B cell (primary cell): Measurements from ENCODE around the gene TMEM176A. TPM values are rescaled to one million over a fixed set of nuclear protein-coding genes. Genes with fewer than 3 reads are reported as not detected.

ENCODE experiments used
- ATAC-seq: fragments of 200-7000 bp; cut with Tn5 transposase; one replicate; pipeline ENCODE4 v1.10.0; 2021; ENCODE audit warnings: low read depth, mild to moderate bottlenecking, moderate number of reproducible peaks, moderate library complexity
- CTCF ChIA-PET: fragments of 350-600 bp; sonication (Branson Sonifier 250); formaldehyde crosslinking; loops from one replicate; lab custom pipeline; 2021; ENCODE audit warnings: antibody characterized with exemption, inconsistent platforms; lab: Charles Lee
- POLR2A ChIA-PET: fragments of 350-600 bp; sonication (Branson Sonifier 250); formaldehyde crosslinking; loops from one replicate; lab custom pipeline; 2021; ENCODE audit warnings: antibody characterized with exemption; lab: Charles Lee
- DNase-seq: peaks from one replicate; pipeline ENCODE4 v3.0.0; 2013
- H2AFZ ChIP-seq: 2 replicates; pipeline ENCODE4 v1.6.1; 2012; ENCODE audit warnings: mild to moderate bottlenecking, low read depth, low read length; ENCODE audit not compliant: insufficient read depth, poor library complexity, severe bottlenecking
- H3K27ac ChIP-seq, 2 donors: 1 replicate in 1 of 2; 2 replicates in 1 of 2; pipeline ENCODE4 v1.5.1; 2012 to 2013; ENCODE audit warnings: low read length in 2 of 2, mild to moderate bottlenecking in 2 of 2, moderate library complexity in 1 of 2
- H3K27me3 ChIP-seq, 4 experiments: fragments of 200-600 bp in 1 of 4; sonication (generic) in 1 of 4; replicated peaks in 1 of 4; 1 replicate in 2 of 4; 2 replicates in 2 of 4; pipeline versions ENCODE4 v1.6.1 to v1.7.0; 2013 to 2016; ENCODE audit warnings: low read length in 3 of 4, mild to moderate bottlenecking in 2 of 4, mixed read lengths in 1 of 4, moderate library complexity in 1 of 4; ENCODE audit not compliant: insufficient read depth in 4 of 4, control insufficient read depth in 3 of 4; ENCODE audit errors: control extremely low read depth in 1 of 4
- H3K36me3 ChIP-seq, 2 experiments: replicated peaks in 1 of 2; 1 replicate in 1 of 2; 2 replicates in 1 of 2; pipeline versions ENCODE4 v1.6.1 to v1.7.1; 2013; ENCODE audit warnings: low read length in 1 of 2; ENCODE audit not compliant: insufficient read depth in 2 of 2, control insufficient read depth in 1 of 2; ENCODE audit errors: control extremely low read depth in 1 of 2, extremely low read depth in 1 of 2
- H3K4me1 ChIP-seq, 2 donors: fragments of 200-600 bp in 1 of 2; sonication (generic) in 1 of 2; 1 replicate in 1 of 2; 2 replicates in 1 of 2; pipeline versions ENCODE4 v1.5.1 to v1.6.1; 2013 to 2017; ENCODE audit warnings: low read length in 2 of 2; ENCODE audit not compliant: control insufficient read depth in 2 of 2, insufficient read depth in 2 of 2
- H3K4me2 ChIP-seq: replicated peaks from 2 replicates; pipeline ENCODE3; 2012; ENCODE audit warnings: mild to moderate bottlenecking, low read depth, low read length; ENCODE audit not compliant: poor library complexity, severe bottlenecking
- H3K4me3 ChIP-seq, 5 experiments: fragments of 200-600 bp in 1 of 5; sonication (generic) in 1 of 5; 1 replicate in 3 of 5; 2 replicates in 2 of 5; pipeline versions ENCODE4 v1.5.1 to v1.7.0; 2011 to 2016; ENCODE audit warnings: low read length in 4 of 5, mild to moderate bottlenecking in 4 of 5, low read depth in 2 of 5, control low read depth in 1 of 5, moderate library complexity in 1 of 5; ENCODE audit not compliant: insufficient read depth in 1 of 5; ENCODE audit errors: control extremely low read depth in 1 of 5, extremely low read depth in 1 of 5
- H3K79me2 ChIP-seq: fragments of 200-600 bp; sonication (generic); one replicate; pipeline ENCODE4 v1.6.0; 2016; ENCODE audit warnings: low read length; ENCODE audit not compliant: control insufficient read depth, insufficient read depth
- H3K9ac ChIP-seq: fragments of 200-600 bp; sonication (generic); 2 replicates; pipeline ENCODE4 v1.6.1; 2017; ENCODE audit warnings: mild to moderate bottlenecking, low read length, moderate library complexity
- H3K9me3 ChIP-seq, 3 donors: one replicate each; pipeline versions ENCODE4 v1.6.1 to v1.7.1; 2013; ENCODE audit warnings: low read length in 2 of 3; ENCODE audit not compliant: control insufficient read depth in 2 of 3, insufficient read depth in 1 of 3; ENCODE audit errors: control extremely low read depth in 1 of 3
- H4K20me1 ChIP-seq: 2 replicates; pipeline ENCODE4 v1.6.0; 2012; ENCODE audit warnings: mild to moderate bottlenecking, low read length; ENCODE audit not compliant: insufficient read depth, control insufficient read depth, poor library complexity, severe bottlenecking
- H3K27ac Mint-ChIP-seq: one replicate; pipeline ENCODE4 v1.8.0; 2021; ENCODE audit warnings: mixed read lengths
- H3K27me3 Mint-ChIP-seq: one replicate; pipeline ENCODE4 v1.8.0; 2021; ENCODE audit warnings: mixed read lengths
- H3K4me1 Mint-ChIP-seq: one replicate; pipeline ENCODE4 v1.8.0; 2021; ENCODE audit warnings: mixed read lengths
- H3K4me3 Mint-ChIP-seq: one replicate; pipeline ENCODE4 v1.8.0; 2021; ENCODE audit warnings: mixed read lengths
- H3K9me3 Mint-ChIP-seq: one replicate; pipeline ENCODE4 v1.8.0; 2022; ENCODE audit warnings: mixed read lengths; ENCODE audit not compliant: insufficient read depth
- CTCF ChIP-seq: fragments of 200-600 bp; IDR thresholded peaks from one replicate; pipeline ENCODE4 v1.8.0; 2022; ENCODE audit warnings: antibody characterized with exemption, mild to moderate bottlenecking
- EZH2 ChIP-seq: IDR thresholded peaks from 2 replicates; pipeline ENCODE4 v1.6.1; 2012; ENCODE audit warnings: borderline replicate concordance, low read depth, mild to moderate bottlenecking, moderate library complexity, low read length; ENCODE audit not compliant: insufficient read depth, poor library complexity, severe bottlenecking
- WGBS: methylation state at CpG from one replicate; pipeline ENCODE4 v1.1.5; 2013; ENCODE audit warnings: missing lambda C conversion rate; ENCODE audit not compliant: insufficient coverage; 5-methylcytosine and 5-hydroxymethylcytosine counted together
- intact Hi-C: fragments of 100-400 bp; cut with micrococcal nuclease; formaldehyde crosslinking; loops from one replicate; pipeline ENCODE4 v1.10.0; 2022
- polyA plus RNA-seq: library from polyadenylated mRNA; depleted of rRNA; stranded (reverse); fragments of >200 nt; gene quantifications from 2 replicates; pipeline ENCODE4 v1.2.3, GENCODE V29; 2012
- total RNA-seq, 2 donors: library from RNA; stranded (reverse); fragments of 120-200 nt in 1 of 2; gene quantifications; 1 replicate in 1 of 2; 2 replicates in 1 of 2; pipeline versions ENCODE4 v1.2.3 to v1.2.4, GENCODE V29; 2013 to 2022

Gene TMEM176A
- total and polyA plus RNA-seq, 2 donors (not counting 1 experiment from before 2014, with no cell fraction given) = 1.1 TPM; not detected in 1

- H3K4me2 ChIP-seq = no peak overlapping the region
- no peaks in the 10 kb centered on the region for H3K36me3 ChIP-seq
- H3K79me2 ChIP-seq = no peaks in the 10 kb centered on the region
- ATAC-seq = no peak
- no peaks in the 10 kb centered on the region for H4K20me1 ChIP-seq
- H3K9ac ChIP-seq = no peak overlapping the region
- no peak overlapping the region for H3K4me3 ChIP-seq
- H3K4me1 ChIP-seq = no peaks in the 10 kb centered on the region
- Mint-ChIP-seq H3K4me1 (no peaks in the 10 kb centered on the region), H3K27ac (no peak overlapping the region), H3K9me3 (no peaks in the 10 kb centered on the region), H3K27me3 (peaks cover 15% of the 10 kb centered on the region), H3K4me3 (no peak overlapping the region)
- ChIA-PET CTCF (interaction anchor here (1.5 kb wide), 1 partner anchor 205 kb away, joined by 5 read pairs; no protein-coding TSS in a partner anchor), POLR2A (interaction anchor here (0.6 kb wide), 1 partner anchor 454 kb away, joined by 6 read pairs; no protein-coding TSS in a partner anchor)
- H2AFZ ChIP-seq = no peak overlapping the region
- H3K27me3 ChIP-seq = no peaks in the 10 kb centered on the region
- H3K27ac ChIP-seq = no peak overlapping the region
- DNase-seq = no peak
- no CpG with 5 or more reads among the region's 3 CpGs for WGBS
- intact Hi-C loops = no loop called here
- TF ChIP-seq CTCF (no peak), EZH2 (no peak)
- H3K9me3 ChIP-seq = no peaks in the 10 kb centered on the region
Measured at GRCh38 chr7:150780292-150780691, 20.3 kb upstream of the TMEM176A start.

GRCh38 chr7:150781103-150781502, 19.5 kb upstream of the TMEM176A start:
- ATAC-seq = no peak
- Mint-ChIP-seq H3K4me3 (no peak overlapping the region), H3K27ac (no peak overlapping the region), H3K9me3 (no peaks in the 10 kb centered on the region), H3K4me1 (no peaks in the 10 kb centered on the region), H3K27me3 (peaks cover 15% of the 10 kb centered on the region)
- H3K4me1 ChIP-seq = no peaks in the 10 kb centered on the region
- H4K20me1 ChIP-seq = no peaks in the 10 kb centered on the region
- ChIA-PET POLR2A (no interaction called here), CTCF (interaction anchor here (1.5 kb wide), 1 partner anchor 204 kb away, joined by 5 read pairs; no protein-coding TSS in a partner anchor)
- 42% methylated on average over 2 of the region's 3 CpGs for WGBS
- no peaks in the 10 kb centered on the region for H3K36me3 ChIP-seq
- no peak overlapping the region for H3K4me3 ChIP-seq
- intact Hi-C loops = no loop called here
- TF ChIP-seq CTCF (no peak), EZH2 (no peak)
- no peak overlapping the region for H3K27ac ChIP-seq
- H3K79me2 ChIP-seq = no peaks in the 10 kb centered on the region
- H2AFZ ChIP-seq = no peak overlapping the region
- H3K9me3 ChIP-seq = no peaks in the 10 kb centered on the region
- no peak overlapping the region for H3K4me2 ChIP-seq
- DNase-seq = no peak
- no peaks in the 10 kb centered on the region for H3K27me3 ChIP-seq
- H3K9ac ChIP-seq = no peak overlapping the region
